Mononuclear cell (primary cell): ENCODE measurements around the gene SMIM43. TPM values are rescaled to one million over a fixed set of nuclear protein-coding genes. Genes with fewer than 3 reads are reported as not detected.
"Not testable (repeated sequence)": the region's sequence is repeated elsewhere in the genome, so short reads cannot be mapped to it uniquely, and the experiment has no call there.

ENCODE experiments used
- H3K27me3 ChIP-seq: 2 replicates; pipeline ENCODE4 v1.6.0; 2011; ENCODE audit warnings: low read length, control low read depth; ENCODE audit not compliant: insufficient read depth
- H3K4me1 ChIP-seq: 2 replicates; pipeline ENCODE4 v1.5.1; 2011; ENCODE audit warnings: mild to moderate bottlenecking, low read length, control low read depth; ENCODE audit not compliant: insufficient read depth
- H3K4me3 ChIP-seq: 2 replicates; pipeline ENCODE4 v1.5.1; 2011; ENCODE audit warnings: mild to moderate bottlenecking, low read length, moderate library complexity
- H3K9me3 ChIP-seq: 2 replicates; pipeline ENCODE4 v1.5.1; 2011; ENCODE audit warnings: low read depth, mild to moderate bottlenecking, control low read depth, low read length
- total RNA-seq: library from RNA; depleted of rRNA; stranded (reverse); fragments of >200 nt; gene quantifications from one replicate; pipeline ENCODE4 v1.2.3, GENCODE V29; 2012

SMIM43 gene
- total RNA-seq, 1 donor = not detected

GRCh38 chr4:121733942-121734341 lies 31.0 kb downstream of the SMIM43 start:
- Histone ChIP-seq H3K27me3 (no peaks in the 10 kb centered on the region), H3K4me3 (no peak overlapping the region), H3K9me3 (no peaks in the 10 kb centered on the region), H3K4me1 (no peaks in the 10 kb centered on the region)

- H3K27me3 ChIP-seq, H3K4me3 ChIP-seq, H3K9me3 ChIP-seq, H3K4me1 ChIP-seq: not testable (repeated sequence)
These were observed 35.2 kb downstream of the SMIM43 start for GRCh38 chr4:121729753-121730152.

- Histone ChIP-seq H3K4me3 (no peak overlapping the region), H3K27me3 (no peaks in the 10 kb centered on the region), H3K9me3 (no peaks in the 10 kb centered on the region), H3K4me1 (no peaks in the 10 kb centered on the region)
These were observed 36.2 kb downstream of the SMIM43 start for GRCh38 chr4:121728798-121729226.

- H3K4me3 ChIP-seq = no peak overlapping the region
These were observed 36.9 kb downstream of the SMIM43 start for GRCh38 chr4:121728066-121728465.

GRCh38 chr4:121726642-121727268 lies 38.2 kb downstream of the SMIM43 start:
- Histone ChIP-seq H3K4me1 (no peaks in the 10 kb centered on the region), H3K9me3 (no peaks in the 10 kb centered on the region), H3K4me3 (no peak overlapping the region), H3K27me3 (no peaks in the 10 kb centered on the region)

More at GRCh38 chr4:121728066-121728465, 36.9 kb downstream of the SMIM43 start:
- H3K4me1 ChIP-seq = no peaks in the 10 kb centered on the region
- no peaks in the 10 kb centered on the region for H3K27me3 ChIP-seq
- H3K9me3 ChIP-seq = no peaks in the 10 kb centered on the region

- no peak overlapping the region for H3K4me3 ChIP-seq
- no peaks in the 10 kb centered on the region for H3K9me3 ChIP-seq
- no peaks in the 10 kb centered on the region for H3K27me3 ChIP-seq
- H3K4me1 ChIP-seq = no peaks in the 10 kb centered on the region
These were observed 40.3 kb downstream of the SMIM43 start for GRCh38 chr4:121724671-121725070.

- Histone ChIP-seq H3K27me3 (peaks cover 3% of the 10 kb centered on the region), H3K4me1 (no peaks in the 10 kb centered on the region), H3K4me3 (no peak overlapping the region), H3K9me3 (no peaks in the 10 kb centered on the region)
These were observed 43.3 kb downstream of the SMIM43 start for GRCh38 chr4:121721700-121722099.

GRCh38 chr4:121720109-121720508 lies 44.9 kb downstream of the SMIM43 start:
- peaks cover 11% of the 10 kb centered on the region for H3K27me3 ChIP-seq
- H3K4me3 ChIP-seq = no peak overlapping the region
- no peaks in the 10 kb centered on the region for H3K9me3 ChIP-seq
- H3K4me1 ChIP-seq = no peaks in the 10 kb centered on the region

GRCh38 chr4:121717680-121718237 lies 47.2 kb downstream of the SMIM43 start:
- H3K27me3 ChIP-seq = peaks cover 23% of the 10 kb centered on the region
- H3K4me1 ChIP-seq = no peaks in the 10 kb centered on the region
- H3K4me3 ChIP-seq = no peak overlapping the region
- no peaks in the 10 kb centered on the region for H3K9me3 ChIP-seq

GRCh38 chr4:121714548-121714947 lies 50.4 kb downstream of the SMIM43 start:
- H3K4me1 ChIP-seq = peaks cover 6% of the 10 kb centered on the region
- peaks cover 53% of the 10 kb centered on the region for H3K27me3 ChIP-seq
- H3K9me3 ChIP-seq = no peaks in the 10 kb centered on the region
- H3K4me3 ChIP-seq = no peak overlapping the region

GRCh38 chr4:121712783-121713182 lies 52.2 kb downstream of the SMIM43 start:
- no peak overlapping the region for H3K4me3 ChIP-seq
- H3K27me3 ChIP-seq = peaks cover 69% of the 10 kb centered on the region
- no peaks in the 10 kb centered on the region for H3K9me3 ChIP-seq
- H3K4me1 ChIP-seq = peaks cover 6% of the 10 kb centered on the region

- peaks cover 70% of the 10 kb centered on the region for H3K27me3 ChIP-seq
- no peak overlapping the region for H3K4me3 ChIP-seq
- H3K9me3 ChIP-seq = no peaks in the 10 kb centered on the region
- peaks cover 6% of the 10 kb centered on the region for H3K4me1 ChIP-seq
These were observed 52.8 kb downstream of the SMIM43 start for GRCh38 chr4:121712001-121712651.

GRCh38 chr4:121711263-121712000 lies 53.5 kb downstream of the SMIM43 start:
- Histone ChIP-seq H3K9me3 (no peaks in the 10 kb centered on the region), H3K4me1 (peaks cover 6% of the 10 kb centered on the region), H3K4me3 (no peak overlapping the region), H3K27me3 (peaks cover 64% of the 10 kb centered on the region)

GRCh38 chr4:121709766-121710405 lies 55.1 kb downstream of the SMIM43 start:
- H3K4me3 ChIP-seq = no peak overlapping the region
- peaks cover 6% of the 10 kb centered on the region for H3K4me1 ChIP-seq
- no peaks in the 10 kb centered on the region for H3K9me3 ChIP-seq
- H3K27me3 ChIP-seq = peaks cover 61% of the 10 kb centered on the region
